GOT3 (cell line): ENCODE measurements around the gene HMOX2.
A peak's percentile ranks its signal among the peaks of the same experiment; 100 is the strongest.

Experiments
- DNase-seq: peaks from one replicate; lab custom pipeline; 2025; ENCODE audit warnings: mixed read lengths; lab: John Stamatoyannopoulos, UW

The HMOX2 gene

DNA sequence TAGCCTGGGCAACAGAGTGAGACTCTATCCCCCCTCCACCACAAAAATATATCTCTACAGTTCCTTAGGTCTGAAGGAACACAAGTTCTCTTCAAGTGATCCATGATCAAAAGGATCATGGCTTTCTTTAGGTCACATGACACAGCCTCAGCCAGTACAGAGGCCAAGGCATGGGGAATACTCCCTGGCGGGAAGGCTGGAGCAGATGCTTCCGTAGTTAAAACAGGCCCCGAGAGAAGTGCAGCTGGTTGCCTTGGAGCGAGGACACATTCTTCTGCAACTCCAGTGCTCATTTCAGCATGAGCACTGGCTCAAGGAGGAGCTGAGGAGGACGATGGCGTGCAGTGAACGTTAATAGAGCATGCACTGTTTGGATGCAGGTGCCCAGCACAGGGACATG, 48.9 kb downstream of the HMOX2 start:
- DNase-seq, result no peak

DNA sequence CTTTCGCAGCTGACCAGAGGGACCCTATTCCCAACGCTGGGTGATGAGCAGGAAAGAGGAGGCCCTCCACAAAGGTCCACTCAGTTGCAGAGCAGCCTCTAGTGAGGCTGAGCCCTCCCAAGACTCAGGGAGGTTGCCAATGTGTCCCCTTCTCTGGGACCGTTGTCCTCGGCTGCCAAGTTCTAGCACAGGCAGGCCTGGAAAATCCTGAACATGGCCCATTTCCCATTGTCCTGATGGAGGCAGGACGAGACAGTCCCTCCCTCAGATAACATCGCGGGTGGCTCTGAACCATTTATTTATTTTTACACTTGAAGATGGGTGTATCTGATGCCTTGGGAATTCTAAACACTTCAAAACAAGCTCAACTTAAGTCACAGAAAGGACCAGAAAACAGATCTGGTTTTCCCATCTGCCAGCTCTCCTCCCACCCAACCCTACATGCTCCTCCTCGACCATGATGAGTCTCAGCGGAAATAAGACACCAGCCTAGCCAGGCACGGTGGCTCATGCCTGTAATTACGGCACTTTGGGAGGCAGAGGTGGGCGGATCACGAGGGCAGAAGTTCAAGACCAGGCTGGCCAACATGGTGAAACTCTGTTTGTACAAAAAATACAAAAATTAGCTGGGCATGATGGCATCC, 49.6 kb downstream of the HMOX2 start:
- DNase-seq, result no peak

DNA sequence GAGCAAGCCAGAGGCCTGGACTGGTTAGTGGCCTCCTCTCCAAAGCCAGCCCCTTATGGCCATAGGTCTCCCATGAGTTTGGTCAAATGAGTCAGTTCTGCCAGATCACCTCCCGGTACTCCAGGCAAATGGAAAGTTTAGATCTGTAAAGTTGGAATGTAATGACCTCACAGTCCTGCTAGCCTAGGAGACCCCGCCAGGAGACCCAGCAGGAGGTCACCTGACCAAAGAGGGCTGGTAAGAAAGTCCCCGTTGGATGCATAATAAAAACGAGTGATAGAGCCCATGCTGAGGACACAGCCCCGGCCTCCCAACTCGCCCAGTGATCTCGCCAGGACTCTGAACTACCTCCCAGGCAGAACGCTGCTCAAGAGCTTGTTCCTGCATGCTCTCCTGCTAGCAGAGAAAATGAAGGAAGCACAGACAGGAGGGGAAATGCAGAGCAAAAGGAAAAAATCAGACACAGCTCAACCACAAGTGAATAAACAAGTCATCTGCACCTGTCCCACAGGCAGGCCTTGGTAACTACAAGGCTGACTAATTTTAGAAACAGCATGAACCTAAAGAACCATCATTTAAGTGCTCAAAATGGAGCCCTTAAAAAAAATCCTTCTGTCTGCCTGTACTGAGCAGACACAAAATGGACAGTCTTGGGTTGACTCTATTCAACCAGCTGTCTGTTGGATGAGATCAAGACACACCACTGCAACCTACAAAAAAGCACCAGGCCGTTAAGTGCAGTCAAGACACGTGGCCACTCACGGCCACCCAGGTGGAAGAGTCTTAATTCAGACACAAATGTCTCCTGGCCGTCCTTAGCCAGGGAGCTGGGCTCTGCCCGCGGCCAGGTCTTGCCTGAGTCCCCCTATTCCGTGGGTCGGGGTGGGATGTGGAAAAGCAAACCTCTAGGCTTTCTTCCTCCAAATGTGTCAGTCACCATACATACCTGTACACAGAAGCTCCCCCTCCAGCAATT, 53.2 kb downstream of the HMOX2 start:
- DNase-seq, result no peak

DNA sequence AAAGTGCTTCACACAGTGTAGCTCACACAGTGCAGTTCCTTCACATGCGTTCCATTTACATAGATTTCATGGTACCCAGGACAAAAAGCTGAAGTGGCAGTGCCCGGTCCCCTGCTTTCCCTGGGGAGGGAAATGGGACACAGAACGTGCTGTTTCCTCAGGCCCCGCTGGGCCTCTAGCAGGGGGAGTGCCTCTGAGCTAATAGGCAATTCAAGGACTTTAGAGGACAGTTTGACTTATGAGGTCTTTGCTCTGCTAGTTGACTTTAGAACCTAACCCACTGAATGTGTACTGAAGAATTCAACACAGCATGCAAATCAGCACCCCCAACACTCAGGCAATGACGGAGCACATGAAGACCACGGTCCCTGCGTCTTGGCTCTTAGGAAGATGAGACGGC, 55.6 kb downstream of the HMOX2 start:
- no peak for DNase-seq

DNA sequence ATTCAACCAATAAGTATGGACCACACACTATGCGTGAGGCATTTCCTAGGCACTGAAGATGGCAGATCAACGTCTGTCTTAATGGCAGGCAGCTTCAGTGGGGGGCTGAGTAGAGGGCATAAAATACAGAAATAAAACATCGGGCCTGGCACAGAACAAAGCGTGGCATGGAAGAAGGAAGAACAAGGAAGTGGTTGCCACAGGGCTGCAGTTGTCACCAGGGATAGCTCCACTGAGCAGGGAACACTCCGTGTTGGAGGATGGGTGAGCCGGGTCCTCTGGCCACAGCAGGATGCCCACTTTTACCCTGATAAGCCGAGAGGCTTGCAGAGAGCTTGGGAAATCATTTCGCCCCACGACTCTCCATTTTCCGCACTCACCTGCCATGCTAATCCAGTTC, 56.0 kb downstream of the HMOX2 start:
- no peak for DNase-seq

DNA sequence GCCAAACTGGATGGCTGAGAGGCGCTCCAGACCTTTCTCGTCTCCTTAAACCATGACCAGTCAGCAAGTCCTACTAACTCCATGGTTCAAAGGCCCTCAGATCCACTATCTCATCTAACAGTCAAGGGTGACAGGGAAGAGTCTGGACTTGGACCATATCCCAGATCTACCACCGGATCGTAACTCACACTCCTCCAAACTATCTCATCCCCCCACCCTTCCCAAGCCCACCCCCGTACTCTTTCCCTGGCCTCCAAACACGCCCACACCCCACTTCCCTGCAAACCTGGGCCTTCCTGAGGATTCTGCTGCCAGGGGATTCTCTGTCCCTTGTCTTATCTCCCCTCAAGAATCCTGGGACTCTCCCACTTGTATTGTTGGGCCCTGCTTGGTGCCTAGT, 57.3 kb downstream of the HMOX2 start:
- no peak for DNase-seq

DNA sequence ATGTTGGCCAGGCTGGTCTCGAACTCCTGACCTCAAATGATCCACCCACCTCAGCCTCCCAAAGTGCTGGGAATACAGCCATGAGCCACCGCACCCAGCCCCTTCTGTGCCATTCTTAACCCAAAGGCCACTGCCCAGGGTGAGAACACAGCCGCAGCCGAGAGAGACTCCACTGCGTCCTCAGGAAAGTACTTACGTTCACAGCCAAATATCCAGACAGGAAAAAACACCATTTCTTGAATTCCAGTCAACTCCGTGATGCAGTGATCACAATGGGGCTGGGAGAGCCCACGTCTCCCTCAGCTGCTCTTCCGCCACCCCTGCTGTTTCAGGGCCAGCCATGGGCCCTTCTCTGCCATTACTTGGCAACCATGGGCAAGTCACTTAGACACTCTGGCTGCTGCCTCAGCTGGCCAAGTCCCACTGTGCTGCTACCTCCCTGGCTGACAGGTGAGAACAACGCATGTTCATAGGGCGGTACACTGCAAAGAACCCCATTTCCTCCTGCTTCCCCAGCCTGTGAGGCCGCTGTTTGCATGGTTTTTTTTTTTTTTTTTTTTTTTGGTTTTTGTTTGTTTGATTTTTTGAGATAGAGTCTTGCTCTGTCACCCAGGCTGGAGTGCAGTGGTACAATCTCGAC, 58.1 kb downstream of the HMOX2 start:
- DNase-seq, result no peak

DNA sequence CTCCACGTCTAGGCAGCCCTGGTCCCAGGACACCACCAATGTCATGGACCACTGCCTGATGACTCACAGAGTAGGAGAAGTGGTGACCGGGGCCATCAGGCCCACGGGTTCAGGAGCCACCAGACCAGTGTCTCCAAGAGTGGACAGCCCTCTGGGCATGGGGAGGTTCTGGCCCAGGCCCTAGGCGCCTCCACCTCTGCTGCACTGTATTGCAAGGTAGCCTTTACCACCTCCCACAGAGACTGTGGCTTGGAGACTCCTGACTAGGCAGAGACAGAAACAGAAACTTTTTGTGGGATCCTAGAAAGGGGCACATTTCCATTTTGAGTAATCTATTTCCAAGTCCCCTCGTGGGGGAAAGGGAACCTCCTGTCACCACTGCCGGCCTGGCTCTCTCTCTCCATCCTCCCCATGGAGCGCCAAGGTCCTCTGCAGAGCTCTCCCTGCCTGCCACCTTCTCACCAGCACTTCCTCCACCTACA, 59.5 kb downstream of the HMOX2 start:
- DNase-seq, result no peak

DNA sequence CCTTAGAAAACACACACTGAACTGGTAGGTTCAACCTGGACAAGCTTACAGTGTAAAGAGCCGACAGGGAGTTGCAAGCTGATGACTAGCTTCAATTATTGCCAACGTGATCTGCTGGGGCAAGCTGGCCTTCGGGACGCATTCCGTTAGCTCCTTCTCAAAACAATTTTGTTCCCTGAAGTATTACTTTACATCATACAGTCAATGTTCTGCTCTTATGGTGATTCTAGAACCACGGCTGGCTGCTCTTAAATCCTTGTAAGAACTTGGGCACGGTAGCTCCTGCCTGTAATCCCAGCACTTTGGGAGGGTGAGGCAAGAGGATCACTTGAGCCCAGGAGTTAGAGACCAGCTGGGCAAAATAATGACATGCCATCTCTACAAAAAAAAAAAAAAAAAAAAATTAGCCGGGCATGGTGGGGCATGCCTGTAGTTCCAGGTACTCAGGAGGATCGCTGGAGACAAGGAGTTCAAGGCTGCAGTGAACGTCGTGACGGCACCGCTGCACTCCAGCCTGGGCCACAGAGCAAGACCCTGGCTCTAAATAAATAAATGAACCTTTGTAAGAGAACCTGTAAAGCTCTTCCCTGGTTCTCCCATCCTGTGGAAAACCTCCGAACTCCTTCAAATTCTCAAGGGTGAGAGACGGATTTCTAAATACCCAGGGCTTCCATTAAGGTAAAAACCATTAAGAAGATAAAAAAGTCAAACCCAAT, 60.4 kb downstream of the HMOX2 start:
- no peak for DNase-seq

DNA sequence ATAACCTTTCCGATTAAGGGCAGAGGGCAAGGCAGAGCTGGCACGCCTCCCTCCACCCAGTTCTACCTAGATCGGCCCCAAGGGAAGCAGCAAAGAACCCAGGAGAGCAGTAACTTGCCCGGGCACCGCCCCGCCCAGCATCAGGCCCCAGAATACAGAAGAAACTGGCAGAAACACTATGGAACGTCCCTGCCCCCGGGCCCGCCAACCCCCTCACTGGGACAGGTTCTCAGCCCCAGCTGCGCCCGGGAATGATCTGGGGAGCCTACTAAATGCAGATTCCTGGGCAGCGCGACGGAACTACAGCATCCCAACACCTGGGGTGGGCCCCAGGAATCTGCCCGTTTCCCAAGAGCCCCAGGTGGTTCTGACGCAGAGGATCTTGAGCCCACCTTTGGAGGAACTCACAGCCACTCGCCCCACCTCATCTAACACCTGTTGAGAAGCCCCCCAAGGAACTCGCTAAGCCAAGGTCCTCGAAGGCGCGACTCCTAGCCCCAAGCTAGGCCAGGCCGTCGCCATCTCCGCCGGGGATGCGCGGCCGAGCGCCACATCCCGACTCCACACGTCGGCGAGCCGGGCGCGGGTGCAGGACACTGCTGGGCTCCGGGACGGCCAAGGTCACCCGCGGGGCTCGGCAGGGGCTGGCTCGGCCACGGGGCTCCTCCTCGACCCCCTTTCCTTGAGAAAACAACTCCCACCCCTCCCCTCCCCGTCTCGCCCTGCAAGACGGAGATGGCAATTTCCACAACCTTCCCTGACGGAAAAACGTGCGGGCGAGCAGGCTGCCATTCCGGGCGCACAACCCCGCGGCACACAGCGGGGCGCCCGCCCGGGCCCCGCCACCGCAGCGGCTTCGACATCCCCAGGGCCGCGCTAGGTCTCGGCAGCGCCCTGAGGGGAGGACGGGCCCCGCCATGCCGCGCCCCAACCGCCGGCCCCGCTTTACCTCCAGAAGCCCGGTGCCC, 61.5 kb downstream of the HMOX2 start:
- no peak for DNase-seq

DNA sequence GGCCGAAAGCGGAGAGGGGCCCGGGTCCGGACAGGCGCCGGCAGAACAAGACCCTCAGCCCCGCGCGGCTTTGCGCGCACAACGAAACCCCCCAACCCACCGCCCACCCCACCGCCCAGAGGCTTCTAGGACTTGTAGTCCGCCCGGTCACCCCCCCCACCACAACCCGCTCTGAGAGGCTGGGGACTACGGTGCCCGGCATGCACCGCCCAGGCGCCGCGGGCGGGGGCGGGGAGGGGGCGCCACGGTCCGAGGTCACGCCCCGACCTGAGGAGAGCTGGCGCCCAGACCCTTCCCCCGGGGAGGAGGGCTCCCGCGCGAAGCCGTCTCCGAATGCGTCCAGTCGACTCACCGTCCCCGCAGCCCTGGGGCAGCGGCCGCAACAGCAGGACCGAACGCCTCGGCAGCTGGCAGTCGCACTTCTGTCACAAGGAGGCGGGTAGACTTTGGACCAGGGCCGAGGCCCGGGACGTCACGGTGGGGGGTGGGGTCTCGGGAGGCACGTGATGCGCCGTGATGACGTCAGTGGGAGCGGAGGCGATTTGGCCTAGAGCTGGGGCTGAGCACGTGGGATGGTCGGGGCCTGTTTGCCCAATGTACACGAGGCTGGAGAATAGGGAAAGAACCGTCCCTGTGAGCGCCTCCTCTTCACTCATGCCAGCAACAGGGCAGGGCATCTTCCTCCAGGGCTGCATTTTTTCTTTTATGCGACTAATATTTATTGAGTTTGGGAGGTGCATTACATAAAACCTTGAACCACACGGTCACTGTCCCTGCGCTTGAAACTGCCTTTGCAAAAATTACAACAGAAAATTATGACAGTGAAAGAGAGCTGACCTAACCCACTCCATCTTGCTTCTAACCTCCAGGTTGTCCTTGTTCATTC, 62.4 kb downstream of the HMOX2 start, which contains the start of gene CDIP1:
CDIP1 (minus strand) TSS at position 424 of the 886 bp plus-strand sequence. CDS start 24,643 bp downstream, outside the sequence.
- DNase-seq, result peak; percentile 58

DNA sequence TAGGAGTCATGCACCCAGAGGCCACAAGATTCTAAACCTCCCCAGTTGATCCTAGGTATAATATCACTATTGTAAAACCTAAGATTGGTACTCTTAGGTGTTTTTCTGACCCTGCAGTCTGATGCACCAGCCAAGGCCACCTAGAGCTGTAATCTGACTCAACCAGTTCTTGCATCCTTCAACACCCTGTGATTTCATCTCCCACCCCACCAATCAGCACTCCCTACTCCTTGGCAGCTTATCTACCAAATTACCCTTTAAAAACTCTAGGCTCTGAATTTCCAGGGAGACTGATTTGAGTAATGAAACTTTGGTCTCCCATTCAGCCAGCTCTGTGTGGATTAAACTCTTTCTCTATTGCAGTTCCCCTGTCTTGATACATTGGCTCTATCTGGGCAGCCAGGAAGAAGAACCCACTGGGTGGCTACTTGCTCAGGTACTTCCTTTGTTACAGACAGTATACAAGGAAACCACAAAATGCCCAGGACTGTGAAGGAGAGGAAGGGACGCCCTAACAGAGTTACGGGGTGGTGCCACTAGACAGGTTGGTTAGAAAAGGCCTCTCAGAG, 63.6 kb downstream of the HMOX2 start:
- no peak for DNase-seq

DNA sequence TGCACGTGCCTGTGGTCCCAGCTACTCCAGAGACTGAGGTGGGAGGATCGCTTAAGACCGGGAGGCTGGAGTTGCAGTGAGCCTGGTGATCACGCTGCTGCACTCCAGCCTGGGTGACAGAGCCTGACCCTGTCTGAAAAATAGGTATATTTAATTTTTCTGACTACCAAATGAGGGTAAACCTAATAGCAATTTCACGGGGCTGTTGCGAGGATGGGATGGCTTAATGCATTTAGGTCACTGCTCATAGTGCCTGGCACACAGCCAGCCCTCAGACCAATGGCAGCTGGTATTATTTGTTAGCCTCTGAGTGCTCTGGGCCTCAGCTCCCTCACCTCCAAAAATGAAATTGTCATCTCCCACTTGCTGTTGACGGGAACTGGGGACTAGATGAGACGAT, 68.3 kb downstream of the HMOX2 start:
- DNase-seq, result no peak

DNA sequence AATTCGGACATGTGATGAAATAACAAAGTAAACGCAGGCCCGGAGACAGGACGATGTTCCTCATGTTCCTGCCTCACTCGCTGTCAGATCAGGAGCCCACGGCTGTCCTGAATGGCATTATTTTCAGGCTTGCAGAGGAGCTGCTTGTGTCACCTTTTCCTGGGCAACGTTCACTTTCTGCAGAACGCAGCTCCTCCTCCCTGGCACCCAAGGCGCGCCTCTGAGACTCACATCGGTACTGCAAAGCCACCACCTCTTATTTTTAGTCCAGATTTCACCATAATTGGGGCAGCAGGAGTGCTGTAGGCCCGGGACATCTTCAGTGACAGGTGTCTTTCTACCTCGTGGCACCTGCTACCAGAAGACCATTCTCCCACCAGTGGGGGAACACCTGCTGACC, 71.9 kb downstream of the HMOX2 start:
- no peak for DNase-seq

DNA sequence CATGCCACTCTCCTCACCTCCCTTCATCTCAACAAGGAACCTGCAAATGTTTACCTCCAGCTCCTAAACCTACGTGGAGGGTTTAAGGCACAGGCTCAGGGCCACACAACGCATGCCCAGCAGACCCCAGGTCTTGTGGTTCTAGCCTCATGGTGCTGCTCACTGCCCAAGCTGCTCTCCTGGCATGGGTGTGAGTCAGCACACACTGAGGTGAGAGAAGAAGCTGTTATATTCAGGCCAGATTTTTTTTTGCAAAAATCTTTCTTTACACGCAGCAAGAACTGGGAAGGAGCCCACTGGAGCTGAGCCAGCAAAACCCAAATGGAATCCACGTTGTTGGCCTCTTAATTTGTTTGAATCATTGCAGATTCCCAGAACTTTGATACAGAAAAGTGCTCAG, 74.4 kb downstream of the HMOX2 start:
- DNase-seq, result no peak

DNA sequence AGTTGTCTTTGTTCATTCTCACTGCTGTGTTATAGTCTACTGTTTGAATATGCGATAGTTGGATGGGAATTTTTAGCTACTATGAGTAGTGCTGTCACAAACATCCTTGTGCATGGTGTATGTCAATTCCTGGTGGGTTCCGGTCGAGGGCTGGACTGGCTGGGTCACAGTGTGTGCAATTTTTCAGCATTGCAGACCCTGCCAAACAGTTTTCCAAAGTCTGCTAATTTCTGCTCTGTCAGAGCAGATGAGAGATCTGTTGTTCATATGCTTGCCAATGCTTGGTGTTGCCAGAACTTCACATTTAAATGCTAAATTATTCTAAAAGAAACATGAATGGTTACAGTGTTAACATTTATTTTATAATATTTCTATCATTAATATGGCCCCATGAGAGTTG, 76.3 kb downstream of the HMOX2 start:
- DNase-seq, result no peak

DNA sequence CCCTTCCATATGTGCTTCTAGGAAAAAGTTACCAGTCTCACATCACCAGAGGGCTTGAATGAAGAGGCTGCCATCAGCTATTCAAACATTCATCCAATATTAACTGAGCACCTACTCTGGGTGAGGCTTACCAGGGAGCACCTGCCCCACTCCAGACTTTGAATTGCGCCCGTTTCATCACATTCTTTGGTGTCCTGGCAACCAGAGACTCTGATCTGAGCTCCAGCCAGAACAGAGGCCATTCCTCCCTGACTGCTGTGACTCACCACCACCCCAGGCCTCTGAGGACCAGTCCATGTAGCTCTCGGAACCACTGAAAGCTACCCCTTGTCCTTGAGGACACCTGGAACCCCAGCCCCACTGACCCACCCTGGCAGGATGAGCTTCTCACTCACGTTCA, 79.9 kb downstream of the HMOX2 start, which contains the start of gene C16orf96:
C16orf96 (plus strand) TSS at position 229 of the 400 bp plus-strand sequence; CDS start at position 379, 150 bp downstream.
- DNase-seq, result no peak

DNA sequence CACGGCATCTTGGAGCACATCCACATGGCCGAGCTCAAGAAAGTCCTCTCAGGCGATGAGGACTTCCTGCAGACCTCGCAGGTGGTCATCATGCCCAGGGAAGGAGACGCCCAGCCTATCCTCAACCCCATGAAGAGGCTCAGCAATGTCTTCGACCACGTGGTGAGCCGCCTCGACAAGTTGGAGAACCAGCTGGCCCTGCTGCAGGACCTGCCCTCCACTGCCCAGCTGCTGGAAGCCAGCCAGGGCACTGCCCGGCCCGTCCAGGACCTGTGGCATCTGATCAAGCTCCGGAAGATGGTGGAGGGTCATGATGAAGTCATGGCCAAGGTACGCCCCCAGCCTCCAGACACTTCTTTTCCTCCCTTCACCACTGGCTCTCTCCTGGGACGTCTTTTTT, 80.4 kb downstream of the HMOX2 start:
- DNase-seq, result no peak

DNA sequence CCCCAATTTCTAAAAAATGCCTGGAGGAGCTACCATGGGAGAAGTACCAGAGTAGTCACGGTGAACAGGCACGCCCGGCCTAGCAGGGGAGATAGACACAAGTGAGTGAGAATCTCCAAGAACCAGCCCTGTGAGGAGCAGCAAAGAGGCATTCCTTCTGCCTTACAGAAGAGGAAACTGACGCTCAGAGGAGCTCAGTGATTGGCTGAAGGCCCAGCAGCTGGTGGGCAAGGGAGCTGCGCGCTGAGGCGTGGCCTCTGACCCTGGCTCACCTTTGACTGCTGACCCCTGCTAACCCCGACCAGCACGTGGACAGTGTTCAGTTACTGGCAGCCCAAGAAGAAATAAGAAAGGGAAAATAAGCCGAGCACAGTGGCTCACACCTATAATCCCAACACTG, 81.8 kb downstream of the HMOX2 start:
- no peak for DNase-seq
